ENCODE results near the gene RBM47. TPM values are rescaled to one million over a fixed set of nuclear protein-coding genes. Genes with fewer than 3 reads are reported as not detected.

Gene RBM47
- polyA plus RNA-seq, 1 donor from 2014 or later: 1.7 TPM

- H3K27me3 ChIP-seq (ENCODE audit: insufficient read depth, low read depth, low read length): no peaks in the 10 kb centered on the region
- H2AFZ ChIP-seq (ENCODE audit: low read depth, low read length): no peak overlapping the region
- H3K9me2 ChIP-seq (ENCODE audit: insufficient read depth, low read length): no peaks in the 10 kb centered on the region
- no peaks in the 10 kb centered on the region for H3K36me3 ChIP-seq (ENCODE audit: insufficient read depth, low read length)
- H3K27ac ChIP-seq (ENCODE audit: low read length): no peak overlapping the region
- no peak overlapping the region for H3K9ac ChIP-seq (ENCODE audit: low read length)
- no peaks in the 10 kb centered on the region for H4K20me1 ChIP-seq (ENCODE audit: insufficient read depth)
- H3K4me2 ChIP-seq (ENCODE audit: low read length): no peak overlapping the region
- no peaks in the 10 kb centered on the region for H3K79me2 ChIP-seq (replicated peaks; ENCODE audit: insufficient read depth, low read length)
- H3K4me3 ChIP-seq (ENCODE audit: low read length): no peak overlapping the region
- no peaks in the 10 kb centered on the region for H3K9me3 ChIP-seq (ENCODE audit: low read length)
- TF ChIP-seq EP300 (conservative IDR thresholded peaks at IDR 0.05; ENCODE audit: poor library complexity, severe bottlenecking) (no peak), SMC3 (conservative IDR thresholded peaks at IDR 0.05; ENCODE audit: poor library complexity) (no peak), POLR2AphosphoS5 (IDR thresholded peaks at IDR 0.05) (no peak), CTCF (IDR thresholded peaks at IDR 0.05; ENCODE audit: poor library complexity, severe bottlenecking) (no peak), REST (IDR thresholded peaks at IDR 0.05; ENCODE audit: borderline replicate concordance) (no peak), MXI1 (conservative IDR thresholded peaks at IDR 0.05; ENCODE audit: poor library complexity, severe bottlenecking) (no peak), RAD21 (conservative IDR thresholded peaks at IDR 0.05) (no peak), TAF1 (IDR thresholded peaks at IDR 0.05; ENCODE audit: low read depth) (no peak), EZH2 (IDR thresholded peaks at IDR 0.05; ENCODE audit: borderline replicate concordance, insufficient read depth, low read length, poor library complexity, severe bottlenecking) (no peak)
- H3F3A ChIP-seq (ENCODE audit: insufficient read depth, low read length, poor library complexity, severe bottlenecking): no peaks in the 10 kb centered on the region
Observed at GRCh38 chr4:40402556-40402955, 227.1 kb downstream of the RBM47 start.

- Histone ChIP-seq H3K79me2 (replicated peaks; ENCODE audit: insufficient read depth, low read length) (no peaks in the 10 kb centered on the region), H3K9ac (ENCODE audit: low read length) (no peak overlapping the region), H4K20me1 (ENCODE audit: insufficient read depth) (no peaks in the 10 kb centered on the region), H3K36me3 (ENCODE audit: insufficient read depth, low read length) (no peaks in the 10 kb centered on the region), H3K27ac (ENCODE audit: low read length) (no peak overlapping the region), H3F3A (ENCODE audit: insufficient read depth, low read length, poor library complexity, severe bottlenecking) (no peaks in the 10 kb centered on the region), H3K4me3 (ENCODE audit: low read length) (no peak overlapping the region), H3K9me2 (ENCODE audit: insufficient read depth, low read length) (no peaks in the 10 kb centered on the region), H2AFZ (ENCODE audit: low read depth, low read length) (no peak overlapping the region), H3K4me2 (ENCODE audit: low read length) (no peak overlapping the region), H3K27me3 (ENCODE audit: insufficient read depth, low read depth, low read length) (no peaks in the 10 kb centered on the region), H3K9me3 (ENCODE audit: low read length) (no peaks in the 10 kb centered on the region)
- TF ChIP-seq MXI1 (conservative IDR thresholded peaks at IDR 0.05; ENCODE audit: poor library complexity, severe bottlenecking): no peak
- no peak for TF ChIP-seq EP300 (conservative IDR thresholded peaks at IDR 0.05; ENCODE audit: poor library complexity, severe bottlenecking)
- no peak for TF ChIP-seq EZH2 (IDR thresholded peaks at IDR 0.05; ENCODE audit: borderline replicate concordance, insufficient read depth, low read length, poor library complexity, severe bottlenecking)
- no peak for TF ChIP-seq RAD21 (conservative IDR thresholded peaks at IDR 0.05)
- no peak for TF ChIP-seq REST (IDR thresholded peaks at IDR 0.05; ENCODE audit: borderline replicate concordance)
- TF ChIP-seq POLR2AphosphoS5 (IDR thresholded peaks at IDR 0.05): no peak
- TF ChIP-seq TAF1 (IDR thresholded peaks at IDR 0.05; ENCODE audit: low read depth): no peak
- no peak for TF ChIP-seq SMC3 (conservative IDR thresholded peaks at IDR 0.05; ENCODE audit: poor library complexity)
- TF ChIP-seq CTCF (IDR thresholded peaks at IDR 0.05; ENCODE audit: poor library complexity, severe bottlenecking): no peak
Observed at GRCh38 chr4:40401631-40402030, 228.0 kb downstream of the RBM47 start.

Measured in neural cell (in vitro differentiated cells).